A549 (cell line): ENCODE data around the gene DDN. TPM values are rescaled to one million over a fixed set of nuclear protein-coding genes. Genes with fewer than 3 reads are reported as not detected.

Source experiments
- ATAC-seq, 2 experiments: fragments of 200-7000 bp in 1 of 2; fragments of >200 bp in 1 of 2; cut with Nextera tagmentation in 1 of 2; cut with Tn5 transposase in 1 of 2; 3 replicates each; pipeline versions ENCODE4 v1.8.0 to v1.9.1; 2018 to 2020; ENCODE audit warnings: mild to moderate bottlenecking in 1 of 2, moderate library complexity in 1 of 2
- CTCF ChIA-PET: fragments of 300-600 bp; sonication (Branson Sonifier 250); formaldehyde crosslinking; extraction: SDS; loops from one replicate; lab custom pipeline; 2021; ENCODE audit warnings: antibody characterized with exemption, inconsistent platforms; lab: Yijun Ruan, JAX
- POLR2A ChIA-PET: fragments of 350-600 bp; formaldehyde crosslinking; extraction: SDS; loops from one replicate; lab custom pipeline; 2021; ENCODE audit warnings: antibody characterized with exemption, inconsistent platforms; lab: Yijun Ruan, JAX
- DNase-seq, 2 experiments: peaks; one replicate each; pipeline versions ENCODE4 v3.0.0 to v3.0.0-alpha.2; 2011 to 2016; ENCODE audit warnings: low read depth in 1 of 2, low spot score in 1 of 2
- FAIRE-seq: peaks from 2 replicates; lab custom pipeline; 2011; peaks lifted over from hg19 to GRCh38; lab: Jason Lieb, UNC
- H3K27ac ChIP-seq, 2 experiments: fragments of >200 bp; sonication (Bioruptor Twin); formaldehyde crosslinking; 3 replicates each; pipeline ENCODE4 v1.5.1; 2016 to 2017
- H3K4me1 ChIP-seq: fragments of >200 bp; sonication (Bioruptor Twin); formaldehyde crosslinking; 3 replicates; pipeline ENCODE4 v1.6.1; 2016
- H3K4me2 ChIP-seq: fragments of >200 bp; sonication (Bioruptor Twin); formaldehyde crosslinking; 3 replicates; pipeline ENCODE4 v1.6.1; 2016
- H3K4me3 ChIP-seq: fragments of >200 bp; sonication (Bioruptor Twin); formaldehyde crosslinking; 3 replicates; pipeline ENCODE4 v1.5.1; 2016
- H3K9me3 ChIP-seq: fragments of >200 bp; sonication (Bioruptor Twin); formaldehyde crosslinking; 3 replicates; pipeline ENCODE4 v1.6.1; 2016
- BHLHE40 ChIP-seq: IDR thresholded peaks from 2 replicates; pipeline ENCODE4 v1.6.1; 2012; ENCODE audit warnings: low read depth, low read length, inconsistent platforms
- CHD2 ChIP-seq: fragments of 150-350 bp; IDR thresholded peaks from 2 replicates; pipeline ENCODE4 v1.6.1; 2014; ENCODE audit warnings: low read length; ENCODE audit not compliant: partially characterized antibody
- EHMT2 ChIP-seq: fragments of 200-600 bp; sonication (generic); IDR thresholded peaks from 2 replicates; pipeline ENCODE4 v1.6.1; 2016; ENCODE audit warnings: antibody characterized with exemption, low read depth, mild to moderate bottlenecking, moderate library complexity
- EP300 ChIP-seq, 2 experiments: fragments of >200 bp; sonication (Bioruptor Twin); formaldehyde crosslinking; IDR thresholded peaks; 2 replicates in 1 of 2; 3 replicates in 1 of 2; pipeline ENCODE4 v1.6.1; 2016 to 2017
- ESRRA ChIP-seq: fragments of 150-350 bp; IDR thresholded peaks from 2 replicates; pipeline ENCODE4 v1.6.1; 2014; ENCODE audit warnings: mild to moderate bottlenecking, low read length, borderline replicate concordance
- GATA3 ChIP-seq: IDR thresholded peaks from 2 replicates; pipeline ENCODE4 v1.6.1; 2012; ENCODE audit warnings: borderline replicate concordance
- HOXA7 ChIP-seq: fragments of 250-450 bp; sonication (Bioruptor Pico); IDR thresholded peaks from 2 replicates; pipeline ENCODE4 v1.5.0; 2020; ENCODE audit warnings: mild to moderate bottlenecking, moderate library complexity
- HOXB13 ChIP-seq: fragments of 250-450 bp; sonication (Bioruptor Pico); IDR thresholded peaks from 2 replicates; pipeline ENCODE4 v1.5.0; 2020; ENCODE audit warnings: low read depth, mild to moderate bottlenecking, moderate library complexity
- HOXB5 ChIP-seq: fragments of 250-450 bp; sonication (Bioruptor Pico); IDR thresholded peaks from 2 replicates; pipeline ENCODE4 v1.5.0; 2020; ENCODE audit warnings: mild to moderate bottlenecking, moderate library complexity
- MAFK ChIP-seq: fragments of 450-650 bp; IDR thresholded peaks from 2 replicates; pipeline ENCODE4 v1.6.1; 2014; ENCODE audit not compliant: partially characterized antibody
- MAZ ChIP-seq: fragments of 150-350 bp; IDR thresholded peaks from 2 replicates; pipeline ENCODE4 v1.6.1; 2014; ENCODE audit warnings: antibody characterized with exemption, low read depth, low read length, borderline replicate concordance
- MYC ChIP-seq: IDR thresholded peaks from 2 replicates; pipeline ENCODE4 v1.6.1; 2012; ENCODE audit warnings: mild to moderate bottlenecking, inconsistent platforms, low read length, improper control_type of control experiment, borderline replicate concordance
- NPAS2 ChIP-seq: fragments of 250-450 bp; sonication (Bioruptor Pico); IDR thresholded peaks from 2 replicates; pipeline ENCODE4 v1.8.0; 2022; ENCODE audit warnings: mild to moderate bottlenecking, moderate library complexity, borderline replicate concordance
- NR3C1 ChIP-seq: fragments of >200 bp; sonication (Bioruptor Twin); formaldehyde crosslinking; IDR thresholded peaks from 3 replicates; pipeline ENCODE4 v1.6.1; 2017
- RARB ChIP-seq: fragments of 250-450 bp; sonication (Bioruptor Pico); IDR thresholded peaks from 2 replicates; pipeline ENCODE4 v1.8.0; 2021; ENCODE audit warnings: mild to moderate bottlenecking, moderate library complexity
- RCOR1 ChIP-seq: fragments of 150-350 bp; IDR thresholded peaks from 2 replicates; pipeline ENCODE4 v1.6.1; 2014; ENCODE audit warnings: antibody characterized with exemption, low read length, low read depth
- RNF2 ChIP-seq: fragments of 200-600 bp; sonication (generic); IDR thresholded peaks from 2 replicates; pipeline ENCODE4 v1.6.1; 2016; ENCODE audit warnings: low read depth, mild to moderate bottlenecking, antibody characterized with exemption, moderate library complexity, borderline replicate concordance
- SMC3 ChIP-seq: fragments of >200 bp; sonication (Bioruptor Twin); formaldehyde crosslinking; IDR thresholded peaks from 3 replicates; pipeline ENCODE4 v1.6.1; 2018; ENCODE audit warnings: inconsistent platforms
- TFCP2L1 ChIP-seq: fragments of 250-450 bp; sonication (Bioruptor Pico); IDR thresholded peaks from 2 replicates; pipeline ENCODE4 v1.5.0; 2021; ENCODE audit warnings: mild to moderate bottlenecking
- TP53 ChIP-seq: fragments of 250-450 bp; sonication (Bioruptor Pico); IDR thresholded peaks from 2 replicates; pipeline ENCODE4 v1.5.0; 2021; ENCODE audit warnings: mild to moderate bottlenecking, moderate library complexity
- ZC3H11A ChIP-seq: fragments of 450-650 bp; IDR thresholded peaks from 2 replicates; pipeline ENCODE4 v1.6.1; 2014; ENCODE audit warnings: antibody characterized with exemption, mild to moderate bottlenecking
- whole genome bisulfite sequencing: methylation state at CpG from one replicate; pipeline ENCODE4 v1.1.6; 2017; ENCODE audit errors: missing lambda C conversion rate; 5-methylcytosine and 5-hydroxymethylcytosine counted together
- polyA plus RNA-seq, 4 experiments: library from polyadenylated mRNA; depleted of rRNA in 3 of 4; stranded (reverse); fragments of >200 nt; fragmentation: RNase III in 1 of 4; extraction: RNeasy Plus Mini Kit Qiagen cat#74134 plus additional on column Dnase treatment in 1 of 4; gene quantifications; 2 replicates in 3 of 4; 3 replicates in 1 of 4; pipeline ENCODE4 v1.2.3, GENCODE V29; 2011 to 2017
- TF ChIP-seq, protein P1 (sequence below): fragments of >200 bp; sonication (Bioruptor Twin); formaldehyde crosslinking; IDR thresholded peaks from 2 replicates; pipeline ENCODE4 v1.6.1; 2016
- TF ChIP-seq, protein P2 (sequence below): fragments of 150-350 bp; IDR thresholded peaks from 2 replicates; pipeline ENCODE4 v1.6.1; 2014; ENCODE audit warnings: low read depth, mild to moderate bottlenecking, low read length
- TF ChIP-seq, protein P3 (sequence below): fragments of 250-450 bp; sonication (Bioruptor Pico); IDR thresholded peaks from 2 replicates; pipeline ENCODE4 v1.5.0; 2020; ENCODE audit warnings: low read depth, mild to moderate bottlenecking, moderate library complexity
- TF ChIP-seq, protein P4 (sequence below): IDR thresholded peaks from 2 replicates; pipeline ENCODE4 v1.6.1; 2012; ENCODE audit warnings: low read depth, borderline replicate concordance
- TF ChIP-seq, protein P5 (sequence below): fragments of 200-600 bp; sonication (generic); IDR thresholded peaks from 2 replicates; pipeline ENCODE4 v1.6.1; 2016; ENCODE audit warnings: antibody characterized with exemption, mild to moderate bottlenecking, moderate library complexity

DDN gene
- polyA plus RNA-seq, 2 of the 4 experiments (the other 2 are of a cell fraction): 0.12 to 0.50 TPM

DNA sequence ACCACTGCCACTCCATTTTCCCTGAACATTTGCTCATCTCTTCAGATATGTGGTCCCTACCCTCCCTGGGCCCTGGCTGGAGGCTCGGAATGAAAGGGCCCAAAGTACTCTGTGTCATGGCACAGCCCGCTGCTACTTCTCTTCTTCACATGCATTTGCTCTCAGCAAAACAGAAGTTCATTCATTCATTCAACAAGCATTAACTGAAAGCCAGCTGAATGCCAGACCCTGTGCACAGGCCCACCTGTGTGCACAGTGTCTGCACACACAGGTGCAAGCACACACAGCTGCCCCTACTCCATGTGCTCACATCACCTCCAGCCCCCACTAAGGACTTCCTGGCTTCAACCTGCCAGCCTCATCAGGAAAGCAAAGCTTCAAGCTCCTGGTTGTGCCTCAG lies 13.3 kb downstream of the DDN start:
- POLR2A ChIA-PET: no interaction called here
- no peak for TF ChIP-seq SMC3
- no peak for TF ChIP-seq HOXA7 (CRISPR knock-in tag)
- no peak for TF ChIP-seq NR3C1
- no peak for TF ChIP-seq RARB (CRISPR knock-in tag)
- no peak for TF ChIP-seq TFCP2L1 (CRISPR knock-in tag)
- no peak for TF ChIP-seq BHLHE40
- no peak for TF ChIP-seq MAZ
- TF ChIP-seq, protein P1, sequence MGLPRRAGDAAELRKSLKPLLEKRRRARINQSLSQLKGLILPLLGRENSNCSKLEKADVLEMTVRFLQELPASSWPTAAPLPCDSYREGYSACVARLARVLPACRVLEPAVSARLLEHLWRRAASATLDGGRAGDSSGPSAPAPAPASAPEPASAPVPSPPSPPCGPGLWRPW: no peak
- no peak for TF ChIP-seq NPAS2 (CRISPR knock-in tag)
- TF ChIP-seq RNF2: no peak

DNA sequence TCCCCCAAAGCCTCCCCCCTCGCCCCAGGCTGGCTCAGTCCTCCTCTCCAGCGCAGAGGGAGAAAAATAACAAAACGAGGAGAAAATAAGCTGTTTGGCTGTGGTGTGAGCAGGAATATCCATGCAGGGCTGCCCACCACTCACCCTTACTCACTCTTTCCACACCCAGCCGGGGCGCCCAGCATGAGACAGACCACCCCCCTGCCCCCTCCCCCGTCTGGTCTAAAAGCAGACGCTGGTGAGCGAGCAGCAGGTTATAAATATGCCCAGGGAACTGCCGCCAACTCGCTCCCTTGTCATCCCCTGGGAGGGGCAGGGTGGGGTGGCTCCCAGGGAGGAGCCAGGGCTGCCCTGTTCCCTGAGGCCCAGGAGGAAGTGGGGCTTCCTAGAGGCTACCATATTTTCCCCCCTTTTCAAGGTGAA lies 13.7 kb downstream of the DDN start:
- no peak for TF ChIP-seq RCOR1
- TF ChIP-seq ZC3H11A: no peak
- TF ChIP-seq HOXB13 (CRISPR knock-in tag): no peak
- TF ChIP-seq, protein P2, sequence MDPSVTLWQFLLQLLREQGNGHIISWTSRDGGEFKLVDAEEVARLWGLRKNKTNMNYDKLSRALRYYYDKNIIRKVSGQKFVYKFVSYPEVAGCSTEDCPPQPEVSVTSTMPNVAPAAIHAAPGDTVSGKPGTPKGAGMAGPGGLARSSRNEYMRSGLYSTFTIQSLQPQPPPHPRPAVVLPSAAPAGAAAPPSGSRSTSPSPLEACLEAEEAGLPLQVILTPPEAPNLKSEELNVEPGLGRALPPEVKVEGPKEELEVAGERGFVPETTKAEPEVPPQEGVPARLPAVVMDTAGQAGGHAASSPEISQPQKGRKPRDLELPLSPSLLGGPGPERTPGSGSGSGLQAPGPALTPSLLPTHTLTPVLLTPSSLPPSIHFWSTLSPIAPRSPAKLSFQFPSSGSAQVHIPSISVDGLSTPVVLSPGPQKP: no peak

More for the DNA sequence above, 13.3 kb downstream of the DDN start:
- no peak overlapping the region for H3K27ac ChIP-seq
- H3K4me3 ChIP-seq: no peak overlapping the region
- WGBS: 87% methylated on average over 2 of the region's 2 CpGs
- ATAC-seq: no peak
- DNase-seq: no peak
- H3K9me3 ChIP-seq: no peaks in the 10 kb centered on the region
- peaks cover 12% of the 10 kb centered on the region; the same call in 1 of the 3 replicates for H3K4me1 ChIP-seq
- CTCF ChIA-PET: interaction anchor here (0.6 to 77.5 kb wide), 6 partner anchors 6 to 171 kb away, joined by 3 to 2584 read pairs (median 4); partner anchors contain the start of genes ARF3, DDN, FKBP11 and PRKAG1
- no peak for FAIRE-seq
- H3K4me2 ChIP-seq: no peak overlapping the region

DNA sequence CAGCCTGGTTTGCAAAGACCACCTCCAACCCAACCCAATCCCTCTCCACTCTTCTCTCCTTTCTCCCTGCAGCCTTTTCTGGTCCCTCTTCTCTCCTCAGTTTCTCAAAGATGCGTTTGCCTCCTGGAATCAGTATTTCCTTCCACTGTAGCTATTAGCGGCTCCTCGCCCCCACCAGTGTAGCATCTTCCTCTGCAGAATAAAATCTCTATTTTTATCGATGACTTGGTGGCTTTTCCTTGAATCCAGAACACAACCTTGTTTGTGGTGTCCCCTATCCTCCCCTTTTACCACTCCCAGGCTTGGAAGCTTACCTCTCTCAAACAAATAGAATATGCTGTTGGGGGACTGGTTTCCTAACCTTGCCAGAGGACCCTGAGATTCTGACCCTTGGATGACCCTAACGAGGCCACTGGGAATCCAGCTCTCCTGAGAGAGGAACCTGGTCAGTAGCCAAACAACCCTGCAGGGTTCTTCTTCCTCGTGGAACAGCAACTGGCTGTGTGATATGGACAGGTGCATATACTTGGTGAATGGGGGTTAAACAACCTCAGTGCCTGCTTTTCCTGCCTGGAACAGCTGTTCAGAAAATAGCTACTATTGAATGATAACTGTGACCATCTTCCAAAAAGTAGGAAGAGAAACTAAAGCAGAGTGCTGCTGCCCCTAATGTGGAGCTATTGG lies 16.6 kb downstream of the DDN start:
- Histone ChIP-seq H3K4me2 (no peak overlapping the region), H3K9me3 (no peaks in the 10 kb centered on the region), H3K27ac (no peak overlapping the region), H3K4me3 (no peak overlapping the region), H3K4me1 (peaks cover 16% of the 10 kb centered on the region; the same call in 2 of the 3 replicates)
- 48% methylated on average over 6 of the region's 6 CpGs for WGBS
- ATAC-seq (no peak), FAIRE-seq (no peak), DNase-seq (no peak)
- ChIA-PET POLR2A (no interaction called here), CTCF (interaction anchor here (1.1 to 77.5 kb wide), 7 partner anchors 3 to 147 kb away, joined by 3 to 2584 read pairs (median 5); partner anchors contain the start of genes ARF3, DDN, FKBP11 and PRKAG1)
- TF ChIP-seq, protein P3, sequence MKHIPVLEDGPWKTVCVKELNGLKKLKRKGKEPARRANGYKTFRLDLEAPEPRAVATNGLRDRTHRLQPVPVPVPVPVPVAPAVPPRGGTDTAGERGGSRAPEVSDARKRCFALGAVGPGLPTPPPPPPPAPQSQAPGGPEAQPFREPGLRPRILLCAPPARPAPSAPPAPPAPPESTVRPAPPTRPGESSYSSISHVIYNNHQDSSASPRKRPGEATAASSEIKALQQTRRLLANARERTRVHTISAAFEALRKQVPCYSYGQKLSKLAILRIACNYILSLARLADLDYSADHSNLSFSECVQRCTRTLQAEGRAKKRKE (CRISPR knock-in tag): no peak
- TF ChIP-seq CHD2 (no peak), ESRRA (no peak), EHMT2 (no peak), MYC (no peak), GATA3 (no peak), HOXA7 (CRISPR knock-in tag) (no peak), RNF2 (no peak), EP300 (IDR thresholded peaks at IDR 0.05) (no peak), HOXB5 (CRISPR knock-in tag) (no peak), TP53 (CRISPR knock-in tag) (no peak), SMC3 (no peak), MAFK (no peak)
- TF ChIP-seq, protein P4, sequence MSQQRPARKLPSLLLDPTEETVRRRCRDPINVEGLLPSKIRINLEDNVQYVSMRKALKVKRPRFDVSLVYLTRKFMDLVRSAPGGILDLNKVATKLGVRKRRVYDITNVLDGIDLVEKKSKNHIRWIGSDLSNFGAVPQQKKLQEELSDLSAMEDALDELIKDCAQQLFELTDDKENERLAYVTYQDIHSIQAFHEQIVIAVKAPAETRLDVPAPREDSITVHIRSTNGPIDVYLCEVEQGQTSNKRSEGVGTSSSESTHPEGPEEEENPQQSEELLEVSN: no peak
- TF ChIP-seq, protein P5, sequence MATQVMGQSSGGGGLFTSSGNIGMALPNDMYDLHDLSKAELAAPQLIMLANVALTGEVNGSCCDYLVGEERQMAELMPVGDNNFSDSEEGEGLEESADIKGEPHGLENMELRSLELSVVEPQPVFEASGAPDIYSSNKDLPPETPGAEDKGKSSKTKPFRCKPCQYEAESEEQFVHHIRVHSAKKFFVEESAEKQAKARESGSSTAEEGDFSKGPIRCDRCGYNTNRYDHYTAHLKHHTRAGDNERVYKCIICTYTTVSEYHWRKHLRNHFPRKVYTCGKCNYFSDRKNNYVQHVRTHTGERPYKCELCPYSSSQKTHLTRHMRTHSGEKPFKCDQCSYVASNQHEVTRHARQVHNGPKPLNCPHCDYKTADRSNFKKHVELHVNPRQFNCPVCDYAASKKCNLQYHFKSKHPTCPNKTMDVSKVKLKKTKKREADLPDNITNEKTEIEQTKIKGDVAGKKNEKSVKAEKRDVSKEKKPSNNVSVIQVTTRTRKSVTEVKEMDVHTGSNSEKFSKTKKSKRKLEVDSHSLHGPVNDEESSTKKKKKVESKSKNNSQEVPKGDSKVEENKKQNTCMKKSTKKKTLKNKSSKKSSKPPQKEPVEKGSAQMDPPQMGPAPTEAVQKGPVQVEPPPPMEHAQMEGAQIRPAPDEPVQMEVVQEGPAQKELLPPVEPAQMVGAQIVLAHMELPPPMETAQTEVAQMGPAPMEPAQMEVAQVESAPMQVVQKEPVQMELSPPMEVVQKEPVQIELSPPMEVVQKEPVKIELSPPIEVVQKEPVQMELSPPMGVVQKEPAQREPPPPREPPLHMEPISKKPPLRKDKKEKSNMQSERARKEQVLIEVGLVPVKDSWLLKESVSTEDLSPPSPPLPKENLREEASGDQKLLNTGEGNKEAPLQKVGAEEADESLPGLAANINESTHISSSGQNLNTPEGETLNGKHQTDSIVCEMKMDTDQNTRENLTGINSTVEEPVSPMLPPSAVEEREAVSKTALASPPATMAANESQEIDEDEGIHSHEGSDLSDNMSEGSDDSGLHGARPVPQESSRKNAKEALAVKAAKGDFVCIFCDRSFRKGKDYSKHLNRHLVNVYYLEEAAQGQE: no peak

More for the DNA sequence above, 13.7 kb downstream of the DDN start:
- no peak for FAIRE-seq
- Histone ChIP-seq H3K27ac (no peak overlapping the region), H3K9me3 (no peaks in the 10 kb centered on the region), H3K4me1 (peaks cover 14% of the 10 kb centered on the region; the same call in 1 of the 3 replicates), H3K4me2 (no peak overlapping the region), H3K4me3 (no peak overlapping the region)
- no peak for DNase-seq
- ATAC-seq: no peak
- ChIA-PET CTCF (interaction anchor here (1.3 to 77.5 kb wide), 3 partner anchors 6 to 171 kb away, joined by 4 to 2584 read pairs (median 2584); partner anchors contain the start of genes ARF3, DDN, FKBP11 and PRKAG1), POLR2A (no interaction called here)
- 37% methylated on average over 10 of the region's 10 CpGs for whole genome bisulfite sequencing
